GM23338 (cell line): Measurements from ENCODE around the gene FNDC10. TPM values are rescaled to one million over a fixed set of nuclear protein-coding genes. Genes with fewer than 3 reads are reported as not detected.

Experiments used
- NANOG ChIP-seq: IDR thresholded peaks from 2 replicates; pipeline ENCODE4 v1.6.1; 2016; ENCODE audit warnings: antibody characterized with exemption, borderline replicate concordance
- polyA plus RNA-seq: library from polyadenylated mRNA; unstranded; fragments of >200 nt; fragmentation: Nextera tagmentation; extraction: Ambion mirVana; gene quantifications from 2 replicates; pipeline ENCODE4 v1.2.1, GENCODE V29; 2016
- total RNA-seq: library from RNA; depleted of rRNA; stranded (reverse); fragments of >200 nt; shearing (Covaris generic); gene quantifications from 2 replicates; pipeline ENCODE4 v1.2.3, GENCODE V29; 2014; rRNA removed
- TF ChIP-seq, protein P1 (sequence below): fragments of 250-450 bp; sonication (Bioruptor Pico); IDR thresholded peaks from 2 replicates; pipeline ENCODE4 v1.5.0; 2020; ENCODE audit warnings: mild to moderate bottlenecking, moderate library complexity

Gene FNDC10
- total and polyA plus RNA-seq, 2 experiments from 2014 or later = 7.7 to 15.1 TPM

- TF ChIP-seq, protein P1, sequence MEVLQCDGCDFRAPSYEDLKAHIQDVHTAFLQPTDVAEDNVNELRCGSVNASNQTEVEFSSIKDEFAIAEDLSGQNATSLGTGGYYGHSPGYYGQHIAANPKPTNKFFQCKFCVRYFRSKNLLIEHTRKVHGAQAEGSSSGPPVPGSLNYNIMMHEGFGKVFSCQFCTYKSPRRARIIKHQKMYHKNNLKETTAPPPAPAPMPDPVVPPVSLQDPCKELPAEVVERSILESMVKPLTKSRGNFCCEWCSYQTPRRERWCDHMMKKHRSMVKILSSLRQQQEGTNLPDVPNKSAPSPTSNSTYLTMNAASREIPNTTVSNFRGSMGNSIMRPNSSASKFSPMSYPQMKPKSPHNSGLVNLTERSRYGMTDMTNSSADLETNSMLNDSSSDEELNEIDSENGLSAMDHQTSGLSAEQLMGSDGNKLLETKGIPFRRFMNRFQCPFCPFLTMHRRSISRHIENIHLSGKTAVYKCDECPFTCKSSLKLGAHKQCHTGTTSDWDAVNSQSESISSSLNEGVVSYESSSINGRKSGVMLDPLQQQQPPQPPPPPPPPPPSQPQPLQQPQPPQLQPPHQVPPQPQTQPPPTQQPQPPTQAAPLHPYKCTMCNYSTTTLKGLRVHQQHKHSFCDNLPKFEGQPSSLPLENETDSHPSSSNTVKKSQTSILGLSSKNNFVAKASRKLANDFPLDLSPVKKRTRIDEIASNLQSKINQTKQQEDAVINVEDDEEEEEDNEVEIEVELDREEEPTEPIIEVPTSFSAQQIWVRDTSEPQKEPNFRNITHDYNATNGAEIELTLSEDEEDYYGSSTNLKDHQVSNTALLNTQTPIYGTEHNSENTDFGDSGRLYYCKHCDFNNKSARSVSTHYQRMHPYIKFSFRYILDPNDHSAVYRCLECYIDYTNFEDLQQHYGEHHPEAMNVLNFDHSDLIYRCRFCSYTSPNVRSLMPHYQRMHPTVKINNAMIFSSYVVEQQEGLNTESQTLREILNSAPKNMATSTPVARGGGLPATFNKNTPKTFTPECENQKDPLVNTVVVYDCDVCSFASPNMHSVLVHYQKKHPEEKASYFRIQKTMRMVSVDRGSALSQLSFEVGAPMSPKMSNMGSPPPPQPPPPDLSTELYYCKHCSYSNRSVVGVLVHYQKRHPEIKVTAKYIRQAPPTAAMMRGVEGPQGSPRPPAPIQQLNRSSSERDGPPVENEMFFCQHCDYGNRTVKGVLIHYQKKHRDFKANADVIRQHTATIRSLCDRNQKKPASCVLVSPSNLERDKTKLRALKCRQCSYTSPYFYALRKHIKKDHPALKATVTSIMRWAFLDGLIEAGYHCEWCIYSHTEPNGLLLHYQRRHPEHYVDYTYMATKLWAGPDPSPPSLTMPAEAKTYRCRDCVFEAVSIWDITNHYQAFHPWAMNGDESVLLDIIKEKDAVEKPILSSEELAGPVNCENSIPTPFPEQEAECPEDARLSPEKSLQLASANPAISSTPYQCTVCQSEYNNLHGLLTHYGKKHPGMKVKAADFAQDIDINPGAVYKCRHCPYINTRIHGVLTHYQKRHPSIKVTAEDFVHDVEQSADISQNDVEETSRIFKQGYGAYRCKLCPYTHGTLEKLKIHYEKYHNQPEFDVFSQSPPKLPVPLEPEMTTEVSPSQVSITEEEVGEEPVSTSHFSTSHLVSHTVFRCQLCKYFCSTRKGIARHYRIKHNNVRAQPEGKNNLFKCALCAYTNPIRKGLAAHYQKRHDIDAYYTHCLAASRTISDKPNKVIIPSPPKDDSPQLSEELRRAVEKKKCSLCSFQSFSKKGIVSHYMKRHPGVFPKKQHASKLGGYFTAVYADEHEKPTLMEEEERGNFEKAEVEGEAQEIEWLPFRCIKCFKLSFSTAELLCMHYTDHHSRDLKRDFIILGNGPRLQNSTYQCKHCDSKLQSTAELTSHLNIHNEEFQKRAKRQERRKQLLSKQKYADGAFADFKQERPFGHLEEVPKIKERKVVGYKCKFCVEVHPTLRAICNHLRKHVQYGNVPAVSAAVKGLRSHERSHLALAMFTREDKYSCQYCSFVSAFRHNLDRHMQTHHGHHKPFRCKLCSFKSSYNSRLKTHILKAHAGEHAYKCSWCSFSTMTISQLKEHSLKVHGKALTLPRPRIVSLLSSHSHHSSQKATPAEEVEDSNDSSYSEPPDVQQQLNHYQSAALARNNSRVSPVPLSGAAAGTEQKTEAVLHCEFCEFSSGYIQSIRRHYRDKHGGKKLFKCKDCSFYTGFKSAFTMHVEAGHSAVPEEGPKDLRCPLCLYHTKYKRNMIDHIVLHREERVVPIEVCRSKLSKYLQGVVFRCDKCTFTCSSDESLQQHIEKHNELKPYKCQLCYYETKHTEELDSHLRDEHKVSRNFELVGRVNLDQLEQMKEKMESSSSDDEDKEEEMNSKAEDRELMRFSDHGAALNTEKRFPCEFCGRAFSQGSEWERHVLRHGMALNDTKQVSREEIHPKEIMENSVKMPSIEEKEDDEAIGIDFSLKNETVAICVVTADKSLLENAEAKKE = no peak
- no peak for TF ChIP-seq NANOG
Observed at GRCh38 chr1:1548591-1548990, 51.3 kb downstream of the FNDC10 start (continued).

Other genes with a start within 250 kb of the FNDC10 start
- 11.7 and 17.2 TPM in 2 replicates for gene MXRA8, start 241.6 kb downstream of the FNDC10 start, total RNA-seq
- 7.6 and 9.1 TPM in 2 replicates for gene MXRA8, start 241.6 kb downstream of the FNDC10 start, polyA plus RNA-seq
- gene AURKAIP1, start 224.9 kb downstream of the FNDC10 start, total RNA-seq = 156 and 167 TPM in 2 replicates
- gene AURKAIP1, start 224.9 kb downstream of the FNDC10 start, polyA plus RNA-seq = 355 and 369 TPM in 2 replicates
- 146 and 147 TPM in 2 replicates for gene CCNL2, start 200.8 kb downstream of the FNDC10 start, total RNA-seq
- 99.4 and 115 TPM in 2 replicates for gene CCNL2, start 200.8 kb downstream of the FNDC10 start, polyA plus RNA-seq
- 158 and 173 TPM in 2 replicates for gene MRPL20, start 192.8 kb downstream of the FNDC10 start, total RNA-seq
- gene MRPL20, start 192.8 kb downstream of the FNDC10 start, polyA plus RNA-seq = 319 and 344 TPM in 2 replicates
- 1.7 and 1.8 TPM in 2 replicates for gene ANKRD65, start 178.9 kb downstream of the FNDC10 start, total RNA-seq
- 1.6 and 2.6 TPM in 2 replicates for gene ANKRD65, start 178.9 kb downstream of the FNDC10 start, polyA plus RNA-seq
- gene VWA1, start 164.4 kb downstream of the FNDC10 start, total RNA-seq = 21.9 and 31.5 TPM in 2 replicates
- 7.2 and 7.9 TPM in 2 replicates for gene VWA1, start 164.4 kb downstream of the FNDC10 start, polyA plus RNA-seq
- gene ATAD3C, start 150.4 kb downstream of the FNDC10 start, total RNA-seq = 0.45 and 1.2 TPM in 2 replicates
- gene ATAD3C, start 150.4 kb downstream of the FNDC10 start, polyA plus RNA-seq = 1.1 and 1.3 TPM in 2 replicates
- 61.4 and 63.4 TPM in 2 replicates for gene ATAD3B, start 128.4 kb downstream of the FNDC10 start, total RNA-seq
- gene ATAD3B, start 128.4 kb downstream of the FNDC10 start, polyA plus RNA-seq = 32.3 and 37.8 TPM in 2 replicates
- gene ATAD3A, start 88.0 kb downstream of the FNDC10 start, total RNA-seq = 71.4 and 80.3 TPM in 2 replicates
- gene ATAD3A, start 88.0 kb downstream of the FNDC10 start, polyA plus RNA-seq = 36.5 and 39.3 TPM in 2 replicates
- gene TMEM240, start 59.5 kb downstream of the FNDC10 start, total RNA-seq = 0.74 and 5.1 TPM in 2 replicates
- 1.8 and 1.9 TPM in 2 replicates for gene TMEM240, start 59.5 kb downstream of the FNDC10 start, polyA plus RNA-seq
- 148 and 163 TPM in 2 replicates for gene SSU72, start 25.3 kb downstream of the FNDC10 start, total RNA-seq
- 244 and 248 TPM in 2 replicates for gene SSU72, start 25.3 kb downstream of the FNDC10 start, polyA plus RNA-seq
- 57.3 and 82.6 TPM in 2 replicates for gene MIB2, start 15.4 kb upstream of the FNDC10 start, total RNA-seq
- 104 and 120 TPM in 2 replicates for gene MIB2, start 15.4 kb upstream of the FNDC10 start, polyA plus RNA-seq
- gene MMP23B, start 32.0 kb upstream of the FNDC10 start, total RNA-seq = 12.5 and 15.8 TPM in 2 replicates
- 15.0 and 16.2 TPM in 2 replicates for gene MMP23B, start 32.0 kb upstream of the FNDC10 start, polyA plus RNA-seq
- gene CDK11B, start 58.9 kb upstream of the FNDC10 start, total RNA-seq = 19.8 and 22.4 TPM in 2 replicates
- gene CDK11B, start 58.9 kb upstream of the FNDC10 start, polyA plus RNA-seq = 76.7 and 82.1 TPM in 2 replicates
- gene SLC35E2B, start 92.7 kb upstream of the FNDC10 start, total RNA-seq = 53.4 and 63.0 TPM in 2 replicates
- gene SLC35E2B, start 92.7 kb upstream of the FNDC10 start, polyA plus RNA-seq = 16.8 and 17.6 TPM in 2 replicates
- 19.6 and 22.8 TPM in 2 replicates for gene CDK11A, start 124.2 kb upstream of the FNDC10 start, total RNA-seq
- gene CDK11A, start 124.2 kb upstream of the FNDC10 start, polyA plus RNA-seq = 72.6 and 76.1 TPM in 2 replicates
- 62.8 and 73.2 TPM in 2 replicates for gene NADK, start 178.3 kb upstream of the FNDC10 start, total RNA-seq
- 45.3 and 47.2 TPM in 2 replicates for gene NADK, start 178.3 kb upstream of the FNDC10 start, polyA plus RNA-seq